HK-2 (cell line): Measurements from ENCODE around the gene GALNT17.
"Not testable (repeated sequence)": the region's sequence is repeated elsewhere in the genome, so short reads cannot be mapped to it uniquely, and the experiment has no call there.

Experiments
- DNase-seq: peaks from one replicate; pipeline ENCODE4 v3.0.0-alpha.2; 2018; ENCODE audit not compliant: unreplicated experiment

GALNT17 gene

DNA sequence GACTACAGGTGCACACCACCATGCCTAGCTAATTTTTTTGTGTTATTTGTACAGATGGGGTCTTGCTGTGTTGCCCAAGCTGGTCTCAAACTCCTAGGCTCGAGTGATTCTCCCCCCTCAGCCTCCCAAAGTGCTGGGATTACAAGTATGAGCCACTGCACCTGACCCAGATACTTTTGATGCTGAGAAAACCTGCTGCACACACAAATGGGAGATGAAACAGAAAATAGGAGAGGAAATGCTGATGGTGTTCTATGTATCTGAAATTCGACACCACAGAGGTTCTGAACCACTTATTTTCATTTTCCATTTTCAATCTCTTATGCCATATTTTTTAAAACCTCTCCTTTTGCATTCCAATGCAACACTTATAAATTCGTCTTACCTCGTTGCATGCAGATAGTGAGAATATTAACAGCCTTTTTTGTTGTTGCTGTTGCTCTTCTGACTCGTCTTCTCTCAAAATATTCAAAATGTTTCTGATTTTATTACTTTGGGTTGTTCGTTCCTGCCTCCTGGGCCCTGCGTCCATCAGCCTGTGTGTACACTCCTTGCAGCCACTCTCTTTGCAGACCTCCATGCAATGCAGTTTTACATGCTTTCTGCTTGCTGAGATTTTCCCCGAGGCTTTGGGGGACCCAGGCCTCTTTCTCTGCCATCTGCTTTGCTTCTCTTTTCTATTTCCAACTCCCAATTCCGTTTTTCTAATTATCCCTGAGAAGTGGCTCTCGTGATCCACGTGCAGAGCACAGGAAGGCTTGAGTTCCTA is 556.1 kb downstream of the GALNT17 start:
- no peak for DNase-seq

DNA sequence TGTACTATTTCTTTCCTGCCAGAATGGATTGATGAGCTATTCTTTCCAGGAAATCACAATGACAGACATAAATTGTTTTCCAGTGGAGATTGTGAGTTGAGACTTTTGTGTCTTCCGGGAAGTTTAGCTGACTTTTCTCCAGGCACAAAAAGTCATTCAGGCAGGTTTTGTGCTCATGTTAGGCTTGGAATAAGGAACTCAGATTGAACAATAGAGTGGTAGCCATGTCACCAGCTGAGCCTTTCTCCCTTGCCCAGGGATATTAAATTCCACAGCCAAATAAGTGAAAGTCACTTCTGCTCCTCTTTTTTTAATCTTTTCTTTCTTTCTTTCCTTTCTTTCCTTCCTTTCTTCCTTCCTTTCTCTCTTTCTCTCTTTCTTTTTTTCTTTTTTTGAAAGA is 559.6 kb downstream of the GALNT17 start:
- DNase-seq, result no peak

DNA sequence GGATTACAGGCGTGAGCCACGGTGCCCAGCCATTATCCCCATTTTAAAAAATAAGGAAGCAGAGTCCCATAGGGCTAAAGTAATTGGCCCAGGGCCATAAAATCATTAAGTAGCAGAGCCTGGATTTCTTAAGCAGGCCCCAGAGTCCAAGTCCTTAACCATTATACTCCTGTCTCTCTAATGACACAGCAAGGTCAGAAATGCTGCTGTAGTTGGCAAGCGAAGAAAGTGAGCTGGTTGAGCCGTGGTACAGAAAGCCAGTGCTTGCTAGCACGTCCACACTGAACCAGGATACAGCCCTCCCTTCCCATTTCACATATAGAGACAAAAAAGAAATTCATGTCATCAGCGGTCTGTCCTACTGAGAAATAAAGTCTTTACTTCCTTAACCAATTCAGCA is 562.7 kb downstream of the GALNT17 start:
- no peak for DNase-seq

DNA sequence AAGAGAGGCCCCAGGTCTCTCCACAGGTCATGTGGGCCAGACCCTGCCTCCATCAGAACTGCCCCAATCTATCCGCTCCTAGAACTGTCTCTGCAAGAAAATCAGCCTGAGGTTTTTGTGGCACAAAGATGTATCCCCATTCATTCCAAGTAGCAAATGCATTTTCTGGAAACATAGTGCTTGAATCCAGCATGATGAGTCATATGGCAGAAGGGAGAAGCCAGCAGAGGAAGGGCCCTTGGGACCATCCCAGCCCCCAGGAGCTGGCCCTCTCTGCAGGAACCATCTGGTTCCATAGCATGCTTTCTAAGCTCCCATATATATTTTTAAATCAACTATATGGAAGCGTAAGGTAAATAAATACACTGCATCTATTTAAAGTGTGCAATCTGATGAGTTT is 563.2 kb downstream of the GALNT17 start:
- no peak for DNase-seq

DNA sequence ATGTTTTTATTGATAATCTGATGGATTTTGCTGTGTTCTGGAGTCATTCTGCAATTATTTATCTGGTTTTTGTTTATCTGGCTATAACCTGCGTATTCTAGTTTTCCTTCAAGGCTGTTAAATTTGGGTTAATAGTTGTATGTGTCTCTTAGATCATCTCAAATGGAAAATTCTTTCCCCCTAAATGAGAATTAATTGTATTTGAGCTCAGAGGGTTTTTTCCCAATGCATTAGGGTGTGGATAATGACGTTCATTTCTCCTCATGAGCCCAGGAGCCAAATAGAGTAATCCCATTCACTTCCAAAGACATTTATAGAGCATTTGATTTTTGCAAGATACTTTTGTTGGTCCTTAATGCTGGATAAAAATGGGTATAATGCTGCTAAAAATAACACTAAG is 564.6 kb downstream of the GALNT17 start:
- no peak for DNase-seq

DNA sequence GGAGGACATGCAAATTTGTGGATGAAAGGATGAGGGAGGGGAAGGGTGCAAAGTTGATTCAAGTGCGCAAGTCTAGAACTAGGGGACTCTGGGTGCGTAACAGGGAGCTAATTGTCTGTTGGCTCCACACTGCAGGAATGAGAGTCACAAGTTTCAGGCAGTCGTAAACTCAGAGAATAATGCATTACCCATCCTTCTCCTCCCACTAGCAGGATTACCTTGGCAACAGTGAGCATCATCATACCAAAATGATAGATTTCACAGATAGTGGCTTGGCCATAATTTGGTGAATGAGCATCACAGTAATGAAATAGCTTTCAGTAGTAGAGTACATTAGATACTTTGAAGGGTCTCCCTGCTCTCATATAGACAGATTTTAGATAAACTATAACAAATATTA is 565.5 kb downstream of the GALNT17 start:
- no peak for DNase-seq

DNA sequence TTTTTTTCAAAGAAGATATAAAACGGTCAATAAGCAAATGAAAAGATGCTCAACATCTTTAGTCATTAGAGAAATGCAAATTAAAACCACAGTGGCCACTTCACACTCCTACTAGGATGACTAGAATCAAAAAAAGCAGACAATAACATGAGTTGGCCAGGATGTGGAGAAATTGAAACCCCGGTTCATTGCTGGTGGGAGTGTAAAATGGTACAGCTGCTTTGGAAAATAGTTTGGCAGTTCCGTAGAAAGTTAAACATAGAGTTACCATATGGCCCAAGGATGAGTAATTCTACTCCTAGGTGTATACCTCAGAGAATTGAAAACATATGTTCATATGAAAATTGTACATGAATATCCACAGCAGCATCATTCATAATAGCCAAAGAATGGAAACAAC is 573.3 kb downstream of the GALNT17 start:
- DNase-seq, result no peak

DNA sequence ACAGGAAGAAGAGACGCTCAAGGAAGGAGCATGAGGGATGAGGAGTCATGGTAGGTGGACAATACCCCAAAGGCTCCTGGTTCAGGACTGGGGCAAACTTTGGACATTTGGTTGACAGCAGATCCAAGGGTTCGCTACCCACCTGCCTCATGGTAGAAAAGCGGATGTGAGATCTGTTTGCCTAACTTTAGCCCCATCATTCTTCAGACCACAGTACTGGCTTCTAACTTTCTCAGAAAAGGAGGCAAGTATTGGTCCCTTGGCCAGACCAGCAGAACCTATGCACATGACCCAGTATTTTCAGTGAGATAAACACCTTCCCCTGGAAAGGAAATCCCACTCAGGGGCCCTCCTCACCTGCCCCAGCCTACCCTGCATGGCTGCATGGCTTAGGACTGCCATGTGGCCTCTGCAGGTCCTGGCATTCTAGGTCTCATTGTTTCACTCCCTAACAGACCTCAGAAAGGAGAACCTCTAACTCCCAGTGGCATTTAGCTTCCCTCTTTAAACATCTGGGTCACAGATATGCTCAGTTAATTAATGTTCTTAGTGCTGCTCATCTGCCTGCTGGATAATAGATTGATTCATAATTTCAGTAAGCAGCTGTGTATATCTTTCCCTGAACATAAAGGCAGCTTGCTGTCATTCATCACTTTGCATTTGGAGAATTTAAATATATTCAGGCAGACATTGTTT is 574.1 kb downstream of the GALNT17 start:
- DNase-seq, result no peak

DNA sequence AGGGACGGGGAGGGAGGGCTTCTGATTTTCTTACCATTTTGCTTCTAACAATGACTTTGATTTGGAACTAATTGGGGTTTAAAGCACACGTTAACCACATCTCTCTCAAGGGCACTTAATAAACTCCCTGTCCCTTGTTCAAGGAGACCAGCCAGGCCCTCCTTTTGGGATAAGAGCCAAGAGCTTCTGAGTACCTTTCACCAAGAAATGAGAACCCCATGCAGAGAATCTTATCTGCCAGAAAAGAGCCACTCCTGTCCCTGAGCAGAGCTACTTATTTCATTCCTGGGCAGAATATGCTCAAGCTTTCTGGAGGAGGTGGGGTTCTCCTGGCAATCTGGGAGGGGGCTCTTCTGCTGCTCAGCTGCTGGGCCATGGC is 574.6 kb downstream of the GALNT17 start:
- no peak for DNase-seq

DNA sequence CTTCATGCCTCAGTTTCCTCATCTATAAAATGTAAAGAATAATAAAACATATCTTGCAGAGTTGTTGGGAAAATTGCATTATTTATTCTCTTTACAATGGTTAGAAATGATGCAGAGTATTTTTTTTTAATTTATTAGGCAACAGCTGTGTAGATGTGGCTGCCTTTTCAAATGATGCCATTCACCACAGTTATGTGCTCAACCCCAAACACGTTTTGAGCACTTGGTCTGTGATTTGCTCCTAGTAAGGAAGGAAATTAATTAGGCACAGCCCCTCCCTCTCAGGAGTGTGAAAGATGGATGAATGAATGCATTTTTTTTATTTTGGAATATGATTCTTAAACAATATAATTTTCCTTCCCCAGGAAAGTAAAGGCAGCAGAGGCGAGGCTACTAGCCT is 575.1 kb downstream of the GALNT17 start:
- no peak for DNase-seq

DNA sequence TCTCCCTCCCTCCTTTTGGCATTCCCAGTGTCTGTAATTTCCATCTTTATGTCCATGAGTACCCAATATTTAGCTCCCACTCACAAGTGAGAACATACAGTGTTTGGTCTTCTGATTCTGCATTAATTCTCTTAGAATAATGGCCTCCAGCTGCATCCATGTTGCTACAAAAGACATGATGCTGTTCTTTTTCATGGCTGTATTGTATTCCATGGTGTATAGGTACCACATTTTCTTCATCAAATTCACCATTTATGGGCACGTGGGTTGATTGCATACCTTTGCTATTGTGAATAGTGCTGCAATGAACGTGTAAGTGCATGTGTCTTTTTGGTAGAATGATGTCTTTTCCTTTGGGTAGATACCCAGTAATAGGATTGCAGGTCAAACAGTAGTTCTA is 576.8 kb downstream of the GALNT17 start:
- DNase-seq, result no peak

DNA sequence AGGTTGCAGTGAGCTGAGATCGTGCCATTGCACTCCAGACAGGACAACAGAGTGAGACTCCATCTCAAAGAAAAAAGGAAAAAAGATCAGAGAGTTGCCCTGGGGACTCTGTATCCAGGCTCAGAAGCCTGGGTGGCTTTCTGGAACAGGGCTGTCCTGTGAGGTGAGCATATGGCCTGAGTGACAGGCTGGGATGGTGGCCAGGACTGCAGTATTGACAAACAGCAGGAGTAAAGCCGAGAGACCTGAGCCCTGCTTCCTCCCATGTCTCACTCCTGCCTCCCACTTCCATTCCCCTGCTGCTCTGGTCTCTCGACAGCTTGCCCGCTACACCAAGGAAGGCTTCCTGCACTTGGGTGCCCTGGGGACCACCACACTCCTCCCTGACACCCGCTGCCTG is 578.5 kb downstream of the GALNT17 start:
- no peak for DNase-seq

DNA sequence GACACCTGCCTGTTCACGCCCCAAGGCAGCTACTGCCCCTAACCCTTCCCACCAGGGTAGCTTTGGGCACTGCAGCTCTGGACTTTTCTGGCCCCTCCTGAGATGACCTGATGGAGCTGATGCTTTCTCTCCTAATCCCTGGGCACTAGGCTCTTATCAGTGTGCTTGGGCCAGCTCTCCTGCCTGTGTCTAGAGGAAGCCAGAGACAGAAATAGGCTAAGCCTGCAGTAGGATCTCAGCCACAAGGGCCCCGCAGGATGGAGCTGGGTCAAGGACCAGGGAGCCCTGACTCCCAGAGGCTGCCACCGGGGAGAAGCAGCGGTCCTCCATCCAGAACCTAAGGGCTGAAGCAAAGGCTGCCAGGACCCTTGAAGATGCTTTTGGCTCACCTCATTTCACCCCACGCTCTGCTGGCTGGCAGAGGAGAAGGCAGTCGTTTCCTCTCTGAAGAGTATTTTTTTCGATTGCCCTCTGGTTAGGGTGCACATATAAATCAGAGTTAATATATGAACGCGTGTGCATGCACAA is 580.8 kb downstream of the GALNT17 start:
- no peak for DNase-seq

DNA sequence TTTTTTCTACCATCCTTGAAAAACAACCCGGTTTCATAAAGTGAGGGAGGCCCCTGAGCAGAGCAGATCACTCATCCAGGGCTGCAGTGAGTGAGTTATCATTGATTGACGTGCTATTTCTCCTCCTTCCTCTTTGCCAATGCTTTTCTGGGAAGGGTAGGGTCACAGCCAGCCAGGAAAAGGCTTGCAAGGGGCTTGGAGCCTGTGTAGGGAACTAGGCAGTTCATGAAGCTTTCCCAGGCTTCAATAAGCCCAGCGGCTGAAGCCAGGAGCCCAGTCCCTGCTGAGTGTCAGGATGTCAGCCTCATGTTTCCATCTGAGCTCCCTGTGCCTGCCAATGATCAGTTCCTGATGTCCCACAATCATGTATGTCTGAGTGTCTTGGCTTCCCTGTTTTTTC is 584.7 kb downstream of the GALNT17 start:
- no peak for DNase-seq

DNA sequence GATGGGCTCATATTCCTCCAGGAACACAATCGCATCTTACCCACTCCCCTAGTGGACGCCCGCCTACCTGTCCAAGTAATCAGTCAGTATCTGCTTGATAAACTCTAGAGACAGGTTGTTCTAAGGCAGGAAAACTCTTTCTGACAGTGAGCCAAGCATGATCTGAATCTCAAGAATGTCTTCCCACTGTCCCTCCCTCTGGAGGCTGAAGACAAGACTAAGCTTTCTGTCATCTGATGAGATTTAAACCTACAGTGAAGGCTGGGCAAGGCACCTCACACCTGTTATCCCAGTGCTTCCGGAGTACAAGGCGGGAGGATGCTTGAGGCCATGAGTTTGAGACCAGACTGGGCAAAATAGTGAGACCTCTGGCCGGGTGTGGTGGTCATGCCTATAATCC is 586.6 kb downstream of the GALNT17 start:
- no peak for DNase-seq

DNA sequence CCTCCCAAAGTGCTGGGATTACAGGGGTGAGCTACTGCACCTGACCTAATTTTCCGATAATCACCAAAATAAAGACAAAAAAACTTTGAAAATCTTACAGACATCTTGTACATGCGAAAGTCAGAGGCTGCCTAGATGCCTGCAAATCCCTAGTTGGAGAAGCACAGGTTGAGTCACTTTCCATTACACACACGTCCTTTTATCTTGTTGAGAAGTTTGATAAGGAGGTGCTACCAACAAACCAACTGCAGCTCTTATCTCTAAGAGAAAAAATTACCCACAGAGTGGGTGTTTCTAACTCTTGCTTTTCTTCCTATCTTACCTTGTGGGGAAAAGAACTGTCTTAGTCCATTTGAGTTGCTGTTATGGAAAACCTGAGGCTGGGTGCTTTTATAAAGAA is 589.8 kb downstream of the GALNT17 start:
- no peak for DNase-seq

DNA sequence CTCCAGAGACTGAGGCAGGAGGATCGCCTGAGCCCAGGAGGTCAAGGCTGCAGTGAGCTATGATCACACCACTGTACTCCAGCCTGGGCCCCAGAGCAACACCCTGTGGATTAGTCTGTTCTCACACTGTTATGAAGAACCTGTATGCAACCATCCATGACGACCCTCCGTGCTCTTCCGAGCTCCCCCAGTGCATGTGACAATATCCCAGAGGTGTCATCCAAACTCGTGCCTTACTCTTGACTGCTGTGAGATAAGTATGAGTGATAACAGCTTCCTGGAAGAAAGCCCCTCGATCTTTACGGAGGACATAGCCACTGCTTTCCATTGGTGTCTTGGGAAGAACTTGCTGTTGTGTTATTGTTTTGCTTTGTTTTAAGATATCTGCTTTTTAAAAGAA is 591.9 kb downstream of the GALNT17 start:
- no peak for DNase-seq

DNA sequence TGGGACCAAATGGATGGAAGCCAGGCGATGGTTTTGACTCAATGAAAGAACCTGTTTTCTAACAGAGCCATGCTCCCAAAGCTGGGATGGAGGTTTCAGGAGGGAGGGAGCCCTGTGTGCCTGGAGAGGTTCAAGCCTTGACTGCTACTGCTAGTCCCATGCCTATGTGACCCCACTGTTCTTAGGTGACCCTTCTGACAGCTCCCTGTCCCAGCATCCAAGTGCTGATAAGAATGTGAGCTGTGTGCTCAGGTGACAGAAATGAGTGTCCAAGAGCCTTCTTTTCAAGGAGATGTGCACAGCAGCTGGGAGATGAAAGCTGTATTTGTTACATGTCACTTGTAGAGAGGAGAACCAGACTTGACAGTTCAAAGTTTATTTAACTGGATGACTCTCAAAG is 595.4 kb downstream of the GALNT17 start:
- DNase-seq, result no peak

DNA sequence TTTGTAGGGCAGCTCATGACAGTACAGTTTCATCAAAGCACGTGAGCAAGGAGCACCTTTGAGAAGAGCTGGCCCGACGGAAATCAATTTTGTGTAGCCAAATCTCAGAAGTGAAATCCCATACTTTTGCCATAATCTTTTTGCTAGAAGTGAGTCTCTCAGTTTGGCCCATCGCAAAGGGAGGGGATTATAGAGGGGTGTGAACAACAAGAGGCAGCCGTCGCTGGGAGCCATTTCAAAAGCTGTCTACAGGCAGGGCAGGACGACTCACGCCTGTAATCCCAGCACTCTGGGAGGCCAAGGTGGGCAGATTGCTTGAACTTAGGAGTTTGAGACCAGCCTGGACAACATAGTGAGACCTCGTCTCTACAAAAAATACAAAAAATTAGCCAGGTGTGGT is 599.8 kb downstream of the GALNT17 start:
- no peak for DNase-seq

DNA sequence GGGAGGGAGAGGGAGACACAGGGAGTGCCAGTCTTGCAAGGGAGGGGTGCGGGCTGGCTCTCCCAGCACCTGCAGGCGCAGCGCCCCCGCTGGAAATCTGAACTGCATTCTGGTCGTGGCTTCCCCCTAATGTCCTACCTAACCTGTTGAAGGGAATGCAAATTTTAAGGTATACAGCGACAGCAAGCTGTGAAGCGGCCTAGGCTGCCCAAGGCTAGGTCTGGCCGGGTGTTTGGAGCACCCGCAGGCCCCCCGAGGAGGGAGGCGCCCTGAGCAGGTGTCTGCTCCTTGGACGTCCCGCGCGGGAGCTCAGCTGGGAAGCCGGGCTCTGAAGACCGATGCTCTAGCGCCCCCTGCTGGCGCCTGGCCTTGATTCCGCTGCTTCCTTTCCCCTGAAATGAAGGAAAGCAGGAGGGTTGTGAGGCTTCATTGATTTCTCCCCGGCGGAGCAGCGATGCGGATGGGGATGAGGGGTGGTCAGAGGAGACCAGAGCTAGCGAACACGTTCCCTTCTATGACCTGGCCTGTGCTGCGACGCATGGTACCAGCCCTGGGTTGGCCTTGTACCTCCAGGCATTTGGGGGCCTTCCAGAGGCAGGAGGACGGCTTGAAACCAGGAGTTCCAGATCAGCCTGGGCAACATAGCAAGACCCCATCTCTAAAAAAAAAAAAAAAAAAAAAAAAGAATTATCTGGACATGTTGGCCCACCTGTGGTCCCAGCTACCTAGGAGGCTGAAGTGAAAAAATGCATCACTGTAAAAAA is 601.3 kb downstream of the GALNT17 start:
- peak; percentile 79 for DNase-seq

DNA sequence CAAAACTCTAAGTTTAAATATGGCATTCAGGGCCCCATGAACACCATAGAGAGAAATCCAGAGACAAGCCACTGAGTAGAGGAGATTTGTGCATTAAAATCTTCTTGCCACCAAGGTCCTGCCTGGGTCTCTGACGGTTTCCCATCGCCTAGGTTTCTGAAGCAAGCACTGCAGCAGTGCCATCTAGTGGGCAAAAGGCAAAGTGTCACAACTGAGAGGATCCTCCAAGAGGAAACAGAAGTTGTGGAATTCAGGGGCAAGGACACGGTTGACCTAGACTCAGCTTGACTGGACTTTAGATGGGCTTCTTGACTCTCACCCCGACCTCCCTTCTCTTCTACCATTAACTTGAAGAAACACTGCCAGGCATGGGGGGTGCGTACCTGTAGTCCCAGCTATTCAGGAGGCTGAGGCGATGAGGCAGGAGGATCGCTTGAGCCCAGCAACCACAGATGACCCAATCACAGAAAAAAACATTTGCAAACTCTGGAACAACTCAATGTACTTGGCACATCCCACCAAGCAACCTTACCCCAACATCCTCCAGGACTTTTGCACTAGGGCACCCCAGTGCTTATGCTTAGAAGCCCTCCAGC is 604.1 kb downstream of the GALNT17 start:
- peak; percentile 53 for DNase-seq

DNA sequence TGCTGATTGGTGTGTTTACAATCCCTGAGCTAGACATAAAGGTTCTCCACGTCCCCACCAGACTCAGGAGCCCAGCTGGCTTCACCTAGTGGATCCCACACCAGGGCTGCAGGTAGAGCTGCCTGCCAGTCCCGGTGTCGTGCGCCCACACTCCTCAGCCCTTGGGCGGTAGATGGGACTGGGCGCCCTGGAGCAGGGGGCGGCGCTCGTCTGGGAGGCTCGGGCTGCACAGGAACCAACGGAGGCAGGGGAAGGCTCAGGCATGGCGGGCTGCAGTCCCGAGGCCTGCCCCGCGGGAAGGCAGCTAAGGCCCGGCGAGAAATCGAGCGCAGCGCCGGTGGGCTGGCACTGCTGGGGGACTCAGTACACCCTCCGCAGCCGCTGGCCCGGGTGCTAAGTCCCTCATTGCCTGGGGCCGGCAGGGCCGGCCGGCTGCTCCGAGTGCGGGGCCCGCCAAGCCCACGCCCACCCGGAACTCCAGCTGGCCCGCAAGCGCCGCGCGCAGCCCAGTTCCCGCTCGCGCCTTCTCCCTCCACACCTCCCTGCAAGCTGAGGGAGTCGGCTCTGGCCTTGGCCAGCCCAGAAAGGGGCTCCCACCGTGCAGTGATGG is 606.1 kb downstream of the GALNT17 start:
- DNase-seq, result not testable (repeated sequence)
